ENCODE results near the gene CLEC18C.
"Not testable (repeated sequence)": the region's sequence is repeated elsewhere in the genome, so short reads cannot be mapped to it uniquely, and the experiment has no call there.

CLEC18C gene

DNA sequence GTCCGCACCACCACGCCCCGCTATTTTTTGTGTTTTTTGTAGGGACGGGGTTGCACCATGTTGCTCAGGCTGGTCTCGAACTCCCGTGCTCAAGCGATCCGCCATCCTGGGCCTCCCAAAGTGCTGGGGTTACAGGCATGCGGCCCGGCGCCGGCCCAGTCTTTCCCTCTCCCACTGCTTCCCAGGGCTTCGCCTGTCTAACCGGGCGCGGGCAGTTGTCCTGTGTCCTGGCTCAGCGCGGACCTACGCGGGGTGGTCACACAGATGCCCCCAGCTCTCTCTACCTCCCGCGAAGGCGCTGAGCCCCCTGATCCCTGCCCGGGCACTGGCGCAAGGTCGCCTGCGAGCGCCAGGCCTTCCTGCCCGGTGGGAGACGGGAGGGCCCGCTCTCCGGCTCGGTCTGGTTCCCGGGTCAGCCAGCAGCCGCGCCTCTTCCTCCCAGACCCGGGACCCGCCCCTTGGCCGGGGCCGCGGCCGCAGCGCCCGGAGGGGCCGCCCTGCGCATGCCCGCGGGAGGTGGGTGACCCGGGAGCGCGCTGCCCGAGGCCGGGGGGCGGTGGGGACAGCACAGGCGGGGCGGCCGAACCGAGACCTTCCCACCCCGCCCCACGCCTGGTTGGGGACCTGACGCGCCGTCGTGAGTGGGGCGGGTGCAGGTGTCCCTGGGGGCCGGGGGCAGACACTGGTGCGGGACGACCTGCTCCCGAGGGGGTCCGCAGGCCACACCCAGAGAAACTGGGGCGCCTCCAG, 14.4 kb downstream of the CLEC18C start:
- not testable (repeated sequence) for H3K4me3 ChIP-seq (ENCODE audit: low read depth in 1 of 5, low read length in 5 of 5); H3K36me3 ChIP-seq (ENCODE audit: control insufficient read depth in 5 of 5, insufficient read depth in 5 of 5, low read length in 5 of 5); H3K27me3 ChIP-seq (ENCODE audit: control insufficient read depth in 5 of 5, insufficient read depth in 4 of 5, low read length in 5 of 5); H3K4me1 ChIP-seq (ENCODE audit: control insufficient read depth in 5 of 5, insufficient read depth in 5 of 5, low read length in 5 of 5); H3K27ac ChIP-seq (ENCODE audit: low read depth, low read length); H3K9me3 ChIP-seq (ENCODE audit: control insufficient read depth in 5 of 5, low read length in 5 of 5); H3K9ac ChIP-seq (ENCODE audit: low read length in 5 of 5)

DNA sequence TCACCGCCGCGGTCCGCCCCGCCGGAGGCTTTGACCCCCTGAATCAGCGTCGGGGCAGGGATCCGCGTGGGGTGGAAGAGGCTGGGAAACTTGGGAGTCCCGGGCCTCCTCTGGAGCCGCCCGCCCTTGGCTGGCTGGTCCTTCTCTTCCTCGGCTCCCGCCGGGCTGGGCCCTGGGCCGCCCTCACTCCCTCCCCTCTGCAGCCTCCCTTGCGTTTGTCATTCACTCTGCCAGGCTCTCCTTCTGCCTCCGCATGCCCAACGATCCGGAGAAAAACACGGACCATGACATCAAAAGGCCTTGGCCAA, 15.0 kb downstream of the CLEC18C start:
- H3K27ac ChIP-seq (ENCODE audit: low read depth, low read length); H3K27me3 ChIP-seq (ENCODE audit: control insufficient read depth in 5 of 5, insufficient read depth in 4 of 5, low read length in 5 of 5); H3K36me3 ChIP-seq (ENCODE audit: control insufficient read depth in 5 of 5, insufficient read depth in 5 of 5, low read length in 5 of 5); H3K9ac ChIP-seq (ENCODE audit: low read length in 5 of 5); H3K4me3 ChIP-seq (ENCODE audit: low read depth in 1 of 5, low read length in 5 of 5); H3K9me3 ChIP-seq (ENCODE audit: control insufficient read depth in 5 of 5, low read length in 5 of 5); H3K4me1 ChIP-seq (ENCODE audit: control insufficient read depth in 5 of 5, insufficient read depth in 5 of 5, low read length in 5 of 5): not testable (repeated sequence)

DNA sequence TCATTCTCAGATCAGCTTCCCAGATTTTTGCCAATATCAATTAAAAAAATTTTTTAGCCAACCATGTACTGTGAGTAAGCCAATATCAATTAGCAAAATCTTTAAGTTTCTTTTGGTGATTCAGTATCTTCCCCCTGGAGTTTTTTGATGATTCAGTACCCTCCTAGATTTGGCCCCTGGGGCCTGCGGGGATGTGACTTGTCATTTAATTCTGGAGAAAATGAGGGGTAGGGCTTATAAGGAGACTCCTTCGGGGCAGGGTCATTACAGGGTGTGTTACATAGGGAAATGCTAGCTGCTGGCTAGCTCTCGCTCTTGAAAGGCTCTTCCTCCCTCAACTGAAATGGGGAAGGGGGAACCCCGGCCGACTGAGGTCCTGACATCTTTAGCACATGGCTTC, 17.0 kb downstream of the CLEC18C start:
- H3K9ac ChIP-seq (ENCODE audit: low read length in 5 of 5); H3K4me1 ChIP-seq (ENCODE audit: control insufficient read depth in 5 of 5, insufficient read depth in 5 of 5, low read length in 5 of 5); H3K27me3 ChIP-seq (ENCODE audit: control insufficient read depth in 5 of 5, insufficient read depth in 4 of 5, low read length in 5 of 5); H3K27ac ChIP-seq (ENCODE audit: low read depth, low read length); H3K9me3 ChIP-seq (ENCODE audit: control insufficient read depth in 5 of 5, low read length in 5 of 5); H3K4me3 ChIP-seq (ENCODE audit: low read depth in 1 of 5, low read length in 5 of 5); H3K36me3 ChIP-seq (ENCODE audit: control insufficient read depth in 5 of 5, insufficient read depth in 5 of 5, low read length in 5 of 5): not testable (repeated sequence)

DNA sequence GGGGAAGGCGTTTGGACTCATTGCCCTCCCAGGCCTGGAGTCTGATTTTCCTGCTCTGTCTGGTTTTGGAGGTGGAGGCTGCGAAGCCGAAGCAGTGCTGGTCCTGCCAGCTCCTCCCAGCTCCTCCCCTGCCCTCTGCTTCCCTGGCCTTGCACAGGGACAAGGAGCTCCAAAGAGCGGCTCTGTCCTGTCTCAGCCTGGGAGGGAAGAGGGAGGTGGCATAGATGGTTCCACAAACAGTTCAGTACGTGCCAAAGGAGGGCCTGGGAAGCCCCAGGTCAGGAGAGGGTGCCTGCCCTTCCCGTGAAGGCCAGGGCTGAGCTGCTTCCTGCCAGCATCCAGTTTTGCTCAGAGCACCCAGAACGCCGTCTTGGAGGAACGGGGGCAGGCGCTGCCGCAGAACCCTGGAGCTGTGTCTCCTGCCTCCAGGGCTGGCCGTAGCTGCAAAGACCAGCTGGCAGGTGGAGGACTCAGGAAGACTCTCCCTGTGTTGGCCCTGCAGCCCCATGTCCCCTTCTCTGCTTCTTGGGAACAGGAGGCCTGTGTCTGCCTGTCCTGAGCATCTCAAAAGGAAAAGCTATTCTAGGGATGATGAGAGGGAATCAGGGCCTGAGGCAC, 23.2 kb downstream of the CLEC18C start:
- not testable (repeated sequence) for H3K9ac ChIP-seq (ENCODE audit: low read length in 5 of 5); H3K4me3 ChIP-seq (ENCODE audit: low read depth in 1 of 5, low read length in 5 of 5); H3K27me3 ChIP-seq (ENCODE audit: control insufficient read depth in 5 of 5, insufficient read depth in 4 of 5, low read length in 5 of 5); H3K36me3 ChIP-seq (ENCODE audit: control insufficient read depth in 5 of 5, insufficient read depth in 5 of 5, low read length in 5 of 5); H3K27ac ChIP-seq (ENCODE audit: low read depth, low read length); H3K9me3 ChIP-seq (ENCODE audit: control insufficient read depth in 5 of 5, low read length in 5 of 5); H3K4me1 ChIP-seq (ENCODE audit: control insufficient read depth in 5 of 5, insufficient read depth in 5 of 5, low read length in 5 of 5)

DNA sequence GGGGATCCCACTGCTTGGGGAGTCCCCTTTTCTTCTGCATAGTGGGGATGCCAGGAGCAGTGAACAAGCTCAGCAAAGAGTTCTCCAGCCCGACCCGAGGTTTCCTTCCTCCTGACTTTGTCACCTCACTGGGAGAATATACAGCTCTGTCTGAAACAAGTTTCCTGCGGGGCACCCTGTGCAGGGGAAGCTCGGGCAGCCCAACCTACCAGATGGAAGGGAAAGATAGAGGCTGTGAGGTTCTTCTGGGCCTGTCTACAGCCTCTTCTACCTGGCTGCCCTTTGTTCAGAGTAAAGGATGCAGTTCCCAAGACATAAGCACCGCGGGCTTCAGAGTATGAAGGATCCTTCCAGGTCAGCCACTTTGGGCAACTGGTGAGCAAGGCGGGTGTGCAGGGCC, 24.0 kb downstream of the CLEC18C start:
- H3K27me3 ChIP-seq (ENCODE audit: control insufficient read depth in 5 of 5, insufficient read depth in 4 of 5, low read length in 5 of 5); H3K9ac ChIP-seq (ENCODE audit: low read length in 5 of 5); H3K4me3 ChIP-seq (ENCODE audit: low read depth in 1 of 5, low read length in 5 of 5); H3K27ac ChIP-seq (ENCODE audit: low read depth, low read length); H3K4me1 ChIP-seq (ENCODE audit: control insufficient read depth in 5 of 5, insufficient read depth in 5 of 5, low read length in 5 of 5); H3K9me3 ChIP-seq (ENCODE audit: control insufficient read depth in 5 of 5, low read length in 5 of 5); H3K36me3 ChIP-seq (ENCODE audit: control insufficient read depth in 5 of 5, insufficient read depth in 5 of 5, low read length in 5 of 5): not testable (repeated sequence)

DNA sequence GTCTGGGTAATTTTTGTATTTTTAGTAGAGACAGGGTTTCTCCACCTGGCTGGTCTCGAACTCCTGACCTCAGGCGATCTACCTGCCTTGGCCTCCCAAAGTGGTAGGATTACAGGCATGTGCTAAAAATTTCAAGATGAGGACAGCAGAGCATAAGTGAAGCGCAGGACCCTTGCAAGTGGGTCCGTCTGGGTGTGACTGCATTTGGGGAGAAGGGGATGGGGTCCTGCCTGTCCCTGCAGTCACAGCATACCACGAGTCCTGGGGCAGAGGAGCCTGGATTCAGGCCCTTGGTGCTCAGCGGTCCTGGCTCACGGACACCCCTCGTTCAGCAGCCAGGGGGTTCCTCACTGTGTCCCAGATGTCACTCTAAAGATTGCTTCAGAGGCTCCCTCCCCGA, 24.6 kb downstream of the CLEC18C start:
- not testable (repeated sequence) for H3K9ac ChIP-seq (ENCODE audit: low read length in 5 of 5); H3K4me1 ChIP-seq (ENCODE audit: control insufficient read depth in 5 of 5, insufficient read depth in 5 of 5, low read length in 5 of 5); H3K9me3 ChIP-seq (ENCODE audit: control insufficient read depth in 5 of 5, low read length in 5 of 5); H3K36me3 ChIP-seq (ENCODE audit: control insufficient read depth in 5 of 5, insufficient read depth in 5 of 5, low read length in 5 of 5); H3K4me3 ChIP-seq (ENCODE audit: low read depth in 1 of 5, low read length in 5 of 5); H3K27ac ChIP-seq (ENCODE audit: low read depth, low read length); H3K27me3 ChIP-seq (ENCODE audit: control insufficient read depth in 5 of 5, insufficient read depth in 4 of 5, low read length in 5 of 5)

DNA sequence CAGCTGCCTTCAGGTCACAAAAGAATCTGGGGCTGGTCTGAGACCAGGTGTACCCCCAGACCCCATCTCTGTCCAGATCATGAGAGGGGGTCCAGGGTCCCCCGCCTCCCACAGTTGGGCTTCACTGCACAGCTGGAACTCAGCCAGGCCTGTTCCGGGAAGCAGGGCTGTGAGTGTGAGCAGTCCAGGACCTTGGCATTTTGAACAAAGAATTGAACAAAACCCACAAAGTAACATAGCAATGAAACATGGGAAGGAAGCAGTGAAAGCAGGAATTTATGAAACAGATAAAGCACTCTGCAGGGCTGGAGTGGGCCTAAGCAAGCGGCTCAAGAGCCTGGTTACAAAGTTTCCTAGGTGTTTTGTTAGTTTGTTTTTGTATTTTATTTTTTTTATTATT, 25.1 kb downstream of the CLEC18C start:
- not testable (repeated sequence) for H3K4me1 ChIP-seq (ENCODE audit: control insufficient read depth in 5 of 5, insufficient read depth in 5 of 5, low read length in 5 of 5); H3K9ac ChIP-seq (ENCODE audit: low read length in 5 of 5); H3K4me3 ChIP-seq (ENCODE audit: low read depth in 1 of 5, low read length in 5 of 5); H3K27ac ChIP-seq (ENCODE audit: low read depth, low read length); H3K27me3 ChIP-seq (ENCODE audit: control insufficient read depth in 5 of 5, insufficient read depth in 4 of 5, low read length in 5 of 5); H3K36me3 ChIP-seq (ENCODE audit: control insufficient read depth in 5 of 5, insufficient read depth in 5 of 5, low read length in 5 of 5); H3K9me3 ChIP-seq (ENCODE audit: control insufficient read depth in 5 of 5, low read length in 5 of 5)

DNA sequence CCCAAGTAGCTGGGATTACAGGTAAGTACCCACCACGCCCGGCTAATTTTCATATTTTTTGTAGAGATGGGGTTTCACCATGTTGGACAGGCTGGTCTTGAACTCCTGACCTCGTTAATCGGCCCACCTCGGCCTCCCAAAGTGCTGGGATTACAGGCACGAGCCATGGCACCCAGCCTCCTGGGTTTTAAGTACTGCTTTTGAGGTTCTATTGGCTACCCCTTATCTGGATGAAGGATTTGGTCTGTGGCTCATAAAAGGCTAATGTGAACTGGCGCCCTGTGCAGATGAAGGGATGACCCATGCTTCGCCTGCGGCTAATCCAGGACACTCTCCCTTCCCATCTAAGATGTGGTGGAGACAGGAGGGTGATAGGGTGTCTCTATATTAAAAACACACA, 25.6 kb downstream of the CLEC18C start:
- H3K4me3 ChIP-seq (ENCODE audit: low read depth in 1 of 5, low read length in 5 of 5); H3K9ac ChIP-seq (ENCODE audit: low read length in 5 of 5); H3K27ac ChIP-seq (ENCODE audit: low read depth, low read length); H3K36me3 ChIP-seq (ENCODE audit: control insufficient read depth in 5 of 5, insufficient read depth in 5 of 5, low read length in 5 of 5); H3K4me1 ChIP-seq (ENCODE audit: control insufficient read depth in 5 of 5, insufficient read depth in 5 of 5, low read length in 5 of 5); H3K9me3 ChIP-seq (ENCODE audit: control insufficient read depth in 5 of 5, low read length in 5 of 5); H3K27me3 ChIP-seq (ENCODE audit: control insufficient read depth in 5 of 5, insufficient read depth in 4 of 5, low read length in 5 of 5): not testable (repeated sequence)

DNA sequence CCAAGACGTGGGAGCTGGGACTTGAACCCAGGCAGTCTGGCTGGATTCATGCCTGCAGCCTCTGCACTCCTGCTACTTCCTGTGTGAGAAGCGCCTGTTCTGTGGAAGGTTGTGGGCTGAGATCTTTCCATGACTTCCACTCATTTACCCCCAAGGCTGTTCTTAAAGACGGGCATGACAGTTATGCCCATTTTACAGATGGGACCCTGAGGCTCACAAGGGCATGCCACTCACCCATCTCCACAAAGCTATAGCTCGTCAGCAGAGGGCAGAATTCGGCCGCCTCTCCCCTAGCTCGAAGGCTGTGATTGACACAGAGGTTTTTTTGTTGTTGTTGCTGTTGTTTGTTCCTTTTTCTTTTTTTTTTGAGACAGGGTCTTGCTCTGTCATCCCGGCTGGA, 26.5 kb downstream of the CLEC18C start:
- not testable (repeated sequence) for H3K36me3 ChIP-seq (ENCODE audit: control insufficient read depth in 5 of 5, insufficient read depth in 5 of 5, low read length in 5 of 5); H3K9me3 ChIP-seq (ENCODE audit: control insufficient read depth in 5 of 5, low read length in 5 of 5); H3K9ac ChIP-seq (ENCODE audit: low read length in 5 of 5); H3K4me3 ChIP-seq (ENCODE audit: low read depth in 1 of 5, low read length in 5 of 5); H3K4me1 ChIP-seq (ENCODE audit: control insufficient read depth in 5 of 5, insufficient read depth in 5 of 5, low read length in 5 of 5); H3K27me3 ChIP-seq (ENCODE audit: control insufficient read depth in 5 of 5, insufficient read depth in 4 of 5, low read length in 5 of 5); H3K27ac ChIP-seq (ENCODE audit: low read depth, low read length)

DNA sequence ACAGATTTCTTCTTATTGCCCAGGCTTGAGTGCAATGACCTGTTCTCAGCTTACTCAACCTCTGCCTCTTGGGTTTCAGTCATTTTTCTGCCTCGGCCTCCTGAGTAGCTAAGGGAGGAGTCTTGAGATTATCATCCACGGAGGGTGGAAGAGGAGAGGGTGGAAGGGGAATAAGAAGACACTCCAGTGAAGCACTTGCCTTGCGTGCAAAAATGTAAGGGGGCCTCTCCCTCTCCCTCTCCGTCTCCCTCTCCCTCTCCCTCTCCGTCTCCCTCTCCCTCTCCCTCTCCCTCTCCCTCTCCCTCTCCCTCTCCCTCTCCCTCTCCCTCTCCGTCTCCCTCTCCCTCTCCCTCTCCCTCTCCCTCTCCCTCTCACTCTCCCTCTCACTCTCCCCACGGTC, 29.9 kb downstream of the CLEC18C start:
- not testable (repeated sequence) for H3K27me3 ChIP-seq (ENCODE audit: control insufficient read depth in 5 of 5, insufficient read depth in 4 of 5, low read length in 5 of 5); H3K9me3 ChIP-seq (ENCODE audit: control insufficient read depth in 5 of 5, low read length in 5 of 5); H3K36me3 ChIP-seq (ENCODE audit: control insufficient read depth in 5 of 5, insufficient read depth in 5 of 5, low read length in 5 of 5); H3K4me1 ChIP-seq (ENCODE audit: control insufficient read depth in 5 of 5, insufficient read depth in 5 of 5, low read length in 5 of 5); H3K27ac ChIP-seq (ENCODE audit: low read depth, low read length); H3K9ac ChIP-seq (ENCODE audit: low read length in 5 of 5); H3K4me3 ChIP-seq (ENCODE audit: low read depth in 1 of 5, low read length in 5 of 5)

DNA sequence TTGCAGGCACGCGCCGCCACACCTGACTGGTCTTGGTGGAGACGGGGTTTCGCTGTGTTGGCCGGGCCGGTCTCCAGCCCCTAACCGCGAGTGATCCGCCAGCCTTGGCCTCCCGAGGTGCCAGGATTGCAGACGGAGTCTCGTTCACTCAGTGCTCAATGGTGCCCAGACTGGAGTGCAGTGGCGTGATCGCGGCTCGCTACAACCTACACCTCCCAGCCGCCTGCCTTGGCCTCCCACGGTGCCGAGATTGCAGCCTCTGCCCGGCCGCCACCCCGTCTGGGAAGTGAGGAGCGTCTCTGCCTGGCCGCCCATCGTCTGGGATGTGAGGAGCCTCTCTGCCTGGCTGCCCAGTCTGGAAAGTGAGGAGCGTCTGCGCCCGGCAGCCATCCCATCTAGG, 30.4 kb downstream of the CLEC18C start:
- H3K36me3 ChIP-seq (ENCODE audit: control insufficient read depth in 5 of 5, insufficient read depth in 5 of 5, low read length in 5 of 5); H3K4me1 ChIP-seq (ENCODE audit: control insufficient read depth in 5 of 5, insufficient read depth in 5 of 5, low read length in 5 of 5); H3K27ac ChIP-seq (ENCODE audit: low read depth, low read length); H3K9ac ChIP-seq (ENCODE audit: low read length in 5 of 5); H3K27me3 ChIP-seq (ENCODE audit: control insufficient read depth in 5 of 5, insufficient read depth in 4 of 5, low read length in 5 of 5); H3K9me3 ChIP-seq (ENCODE audit: control insufficient read depth in 5 of 5, low read length in 5 of 5); H3K4me3 ChIP-seq (ENCODE audit: low read depth in 1 of 5, low read length in 5 of 5): not testable (repeated sequence)
